Activated T-cell treated with anti-CD3 and anti-CD28 coated beads for 24 hours (primary cell): ENCODE results near the gene XPNPEP2.

ENCODE experiments used
- DNase-seq: peaks from one replicate; pipeline ENCODE4 v3.0.0-alpha.2; 2020; ENCODE audit warnings: low read depth

Gene XPNPEP2, protein sequence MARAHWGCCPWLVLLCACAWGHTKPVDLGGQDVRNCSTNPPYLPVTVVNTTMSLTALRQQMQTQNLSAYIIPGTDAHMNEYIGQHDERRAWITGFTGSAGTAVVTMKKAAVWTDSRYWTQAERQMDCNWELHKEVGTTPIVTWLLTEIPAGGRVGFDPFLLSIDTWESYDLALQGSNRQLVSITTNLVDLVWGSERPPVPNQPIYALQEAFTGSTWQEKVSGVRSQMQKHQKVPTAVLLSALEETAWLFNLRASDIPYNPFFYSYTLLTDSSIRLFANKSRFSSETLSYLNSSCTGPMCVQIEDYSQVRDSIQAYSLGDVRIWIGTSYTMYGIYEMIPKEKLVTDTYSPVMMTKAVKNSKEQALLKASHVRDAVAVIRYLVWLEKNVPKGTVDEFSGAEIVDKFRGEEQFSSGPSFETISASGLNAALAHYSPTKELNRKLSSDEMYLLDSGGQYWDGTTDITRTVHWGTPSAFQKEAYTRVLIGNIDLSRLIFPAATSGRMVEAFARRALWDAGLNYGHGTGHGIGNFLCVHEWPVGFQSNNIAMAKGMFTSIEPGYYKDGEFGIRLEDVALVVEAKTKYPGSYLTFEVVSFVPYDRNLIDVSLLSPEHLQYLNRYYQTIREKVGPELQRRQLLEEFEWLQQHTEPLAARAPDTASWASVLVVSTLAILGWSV

DNA sequence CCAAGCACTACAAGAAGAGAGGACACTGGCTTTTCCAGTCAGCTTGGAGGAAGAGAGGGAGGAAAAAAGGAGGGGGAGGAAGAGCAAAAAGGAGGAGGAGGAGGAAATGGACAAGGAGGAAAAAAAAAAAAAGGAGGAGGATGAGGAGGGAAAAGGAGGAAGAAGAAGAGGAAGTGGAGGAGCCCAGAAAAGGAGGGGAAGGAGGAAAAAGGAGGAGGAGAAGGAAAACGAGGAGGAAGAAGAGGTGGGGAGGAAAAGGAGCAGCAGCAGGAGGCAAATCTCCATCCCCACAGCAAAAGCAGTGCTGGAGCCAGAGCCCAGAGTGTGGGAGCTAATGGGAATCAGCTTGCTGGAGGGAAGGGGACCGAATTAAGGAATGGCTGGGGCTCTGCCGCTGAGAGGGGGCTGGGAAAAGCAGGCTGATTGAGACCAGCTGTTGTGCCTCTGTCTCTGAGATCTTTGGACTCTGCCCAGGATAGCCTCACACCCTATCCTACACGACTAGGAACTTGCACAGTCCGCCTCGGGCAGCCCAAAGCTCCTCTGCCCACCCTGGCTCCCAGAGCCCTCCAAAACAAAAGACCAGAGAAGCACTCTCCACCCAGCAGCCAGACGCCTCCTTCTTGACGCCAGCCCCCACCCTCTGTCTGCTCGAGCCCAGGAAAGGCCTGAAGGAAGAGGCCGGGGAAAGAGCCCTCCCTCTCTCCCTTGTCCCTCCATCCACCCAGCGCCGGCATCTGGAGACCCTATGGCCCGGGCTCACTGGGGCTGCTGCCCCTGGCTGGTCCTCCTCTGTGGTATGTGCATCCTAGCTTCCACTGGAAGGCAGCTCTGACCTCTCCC is at the start of gene XPNPEP2:
TSS of gene XPNPEP2 (plus strand) at position 514 of the 843 bp plus-strand sequence. CDS start at position 749, 235 bp downstream.
- DNase-seq = no peak

DNA sequence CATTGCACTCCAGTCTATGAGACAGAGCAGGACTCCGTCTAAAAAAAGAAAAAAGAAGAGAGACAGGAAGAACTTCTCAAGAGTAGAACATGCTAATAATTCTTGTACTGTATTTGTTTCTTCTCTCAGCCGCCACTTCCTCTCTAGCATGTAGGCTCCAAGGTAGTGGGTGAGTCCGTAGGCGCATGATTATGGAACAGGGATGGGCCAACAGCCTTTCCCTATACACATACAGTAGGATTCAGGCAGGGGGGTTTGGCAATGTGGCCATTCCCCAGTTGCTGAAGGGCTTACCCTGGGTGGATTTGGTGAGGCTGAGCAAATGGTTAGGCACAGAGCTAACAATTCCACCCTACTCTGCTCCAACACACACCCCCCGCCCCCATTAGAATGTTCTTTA is 49.0 kb upstream of the XPNPEP2 start:
- DNase-seq = no peak

DNA sequence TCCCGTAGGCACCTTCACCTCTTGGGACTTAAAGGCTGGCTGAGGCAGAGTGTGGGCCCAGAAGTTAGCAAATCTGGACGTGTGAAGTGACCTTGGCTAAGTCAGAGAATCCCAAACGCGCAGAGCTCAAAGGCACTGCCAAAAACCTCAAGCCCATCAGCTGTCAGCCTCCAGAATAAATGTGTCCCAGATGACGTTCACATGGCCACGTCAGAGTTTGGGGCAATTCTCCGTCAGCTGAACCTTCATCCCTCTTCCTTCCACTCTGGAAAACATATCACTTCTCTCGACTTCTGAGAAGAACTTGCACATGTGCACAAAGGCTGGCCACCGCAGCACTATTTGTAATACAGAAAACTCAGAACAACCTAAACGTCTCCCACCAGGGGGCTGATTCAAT is 48.3 kb upstream of the XPNPEP2 start:
- DNase-seq = no peak

DNA sequence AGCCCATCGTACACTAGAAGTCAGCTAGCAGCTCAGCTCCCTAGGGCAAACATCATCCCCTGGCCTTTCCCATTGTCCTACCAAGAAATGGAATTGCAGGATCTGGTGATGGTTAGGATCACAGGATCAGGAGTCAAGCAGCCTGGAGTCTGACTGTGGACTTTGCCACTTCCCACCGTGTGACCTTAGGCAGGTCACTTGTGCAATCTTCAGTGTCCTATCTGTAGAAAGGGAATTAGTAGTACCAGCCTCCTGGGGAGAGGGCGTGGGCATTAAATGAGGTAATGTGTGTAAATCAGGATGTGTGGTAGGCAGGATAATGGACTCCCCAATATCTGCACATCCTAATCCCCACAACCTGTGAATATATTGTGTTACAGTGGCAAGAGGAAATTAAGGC is 45.4 kb upstream of the XPNPEP2 start:
- DNase-seq = no peak

DNA sequence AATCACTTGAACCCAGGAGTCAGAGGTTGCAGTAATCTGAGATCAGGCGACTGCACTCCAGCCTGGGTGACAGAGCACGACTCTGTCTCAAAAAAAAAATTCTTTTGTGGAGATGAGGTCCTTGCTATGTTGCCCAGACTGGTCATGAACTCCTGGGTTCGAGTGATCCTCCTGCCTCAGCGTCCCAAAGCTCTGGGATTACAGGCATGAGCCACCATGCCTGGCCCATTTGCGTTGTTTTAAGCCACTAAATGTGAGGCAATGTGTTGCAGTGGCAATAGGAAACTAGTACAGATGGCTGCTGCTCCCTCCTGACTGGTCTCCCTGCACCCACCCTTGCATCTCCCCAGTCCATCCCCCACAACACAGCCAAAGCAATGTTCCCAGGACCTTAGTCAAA is 44.0 kb upstream of the XPNPEP2 start:
- DNase-seq = no peak

DNA sequence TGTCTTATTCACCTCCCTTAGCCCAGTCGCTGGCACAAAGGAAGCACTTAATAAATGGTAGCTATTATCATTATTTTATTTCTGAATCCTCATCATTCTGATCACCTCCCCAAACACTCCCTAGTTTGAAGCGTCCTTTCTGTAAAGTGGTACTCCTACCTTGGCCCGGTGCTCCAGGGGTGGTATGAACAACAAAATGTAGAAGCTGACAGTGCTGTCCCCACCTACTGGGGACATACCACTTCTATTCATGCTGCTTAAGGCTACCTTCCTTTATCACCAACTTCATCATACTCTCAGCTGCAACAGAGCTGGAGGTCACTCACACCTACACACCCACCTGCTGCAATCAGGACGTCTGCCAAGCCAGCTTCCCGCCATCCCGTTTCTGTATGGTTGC is 43.2 kb upstream of the XPNPEP2 start:
- no peak for DNase-seq

DNA sequence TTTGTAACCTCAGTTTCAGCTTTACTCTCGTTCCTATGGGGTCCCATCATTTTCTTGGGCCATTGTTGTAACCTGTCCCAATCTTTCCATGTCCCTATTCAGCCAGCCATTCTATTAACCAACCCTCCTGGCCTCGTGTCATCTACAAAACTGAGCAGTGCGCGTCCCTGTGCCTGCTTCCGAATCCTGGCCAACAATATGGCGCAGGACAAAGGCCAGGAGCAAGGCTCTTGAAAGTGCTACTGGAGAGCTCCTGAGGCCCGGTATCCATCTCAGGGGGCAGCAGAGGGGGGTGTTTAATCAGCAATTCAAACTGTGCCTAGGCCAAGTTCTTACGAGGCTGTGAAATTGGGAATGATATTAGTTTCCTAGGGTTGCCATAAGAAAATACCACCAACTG is 42.8 kb upstream of the XPNPEP2 start:
- DNase-seq = no peak

DNA sequence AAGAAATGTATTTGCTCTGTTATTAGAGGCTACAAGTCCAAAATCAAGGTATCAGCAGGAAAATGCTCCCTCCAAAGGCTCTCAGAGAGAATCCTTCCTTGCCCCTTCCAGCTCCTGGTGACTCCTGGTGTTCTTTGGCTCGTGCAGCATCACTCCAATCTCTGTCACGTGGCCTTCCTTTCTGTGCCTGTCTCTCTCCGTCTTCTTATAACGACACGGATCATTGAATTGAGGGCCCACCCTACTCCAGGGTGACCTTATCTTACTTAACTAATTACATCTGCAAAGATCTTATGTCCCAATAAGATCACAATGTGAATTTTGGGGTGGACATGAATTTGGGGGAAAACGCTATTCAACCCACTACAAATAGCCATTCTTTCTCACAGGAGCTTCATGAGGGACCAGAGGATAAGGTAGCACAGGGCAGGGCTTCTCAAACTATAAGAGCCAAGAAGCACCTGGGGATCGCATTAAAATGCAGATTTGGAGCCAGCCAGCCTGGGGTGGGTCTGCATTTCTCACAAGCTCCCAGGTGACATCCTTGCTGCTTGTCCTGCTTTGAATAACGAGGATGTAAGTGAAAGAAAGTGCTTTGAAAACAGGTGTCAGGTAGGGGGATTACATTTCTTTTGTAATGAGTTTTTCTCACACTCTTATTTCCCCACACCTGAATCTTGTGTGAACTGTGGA is 42.2 kb upstream of the XPNPEP2 start:
- no peak for DNase-seq

DNA sequence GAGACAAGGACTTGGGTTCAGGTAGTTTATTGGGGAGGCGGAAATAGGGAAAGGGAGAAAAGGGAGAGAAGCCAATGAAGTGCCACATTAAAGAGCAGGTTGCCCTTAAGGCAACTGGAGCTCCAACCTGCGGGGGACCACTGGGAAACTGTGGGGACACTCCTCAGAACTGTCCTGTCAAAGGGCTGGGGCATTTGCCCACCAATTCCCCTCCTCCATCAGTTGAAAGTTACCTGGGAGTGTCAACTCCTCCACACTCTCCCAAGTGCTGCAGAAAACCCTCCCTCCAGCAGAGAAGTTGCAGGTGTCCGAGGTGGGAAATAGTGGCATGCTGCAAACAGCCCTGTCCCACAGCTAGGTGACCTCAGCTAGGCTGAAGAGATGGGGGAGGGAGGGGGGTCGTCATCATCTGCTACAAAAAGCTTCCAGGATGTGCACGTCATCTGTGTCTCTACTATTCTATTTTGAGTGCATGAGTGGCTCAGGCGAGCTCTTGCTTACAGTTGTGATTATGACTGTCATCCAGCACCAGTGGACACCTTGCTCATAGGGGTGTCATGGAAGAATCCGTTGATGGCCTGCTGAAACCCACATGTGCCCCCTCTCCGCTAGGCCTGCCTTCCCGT is 41.5 kb upstream of the XPNPEP2 start:
- DNase-seq = no peak

DNA sequence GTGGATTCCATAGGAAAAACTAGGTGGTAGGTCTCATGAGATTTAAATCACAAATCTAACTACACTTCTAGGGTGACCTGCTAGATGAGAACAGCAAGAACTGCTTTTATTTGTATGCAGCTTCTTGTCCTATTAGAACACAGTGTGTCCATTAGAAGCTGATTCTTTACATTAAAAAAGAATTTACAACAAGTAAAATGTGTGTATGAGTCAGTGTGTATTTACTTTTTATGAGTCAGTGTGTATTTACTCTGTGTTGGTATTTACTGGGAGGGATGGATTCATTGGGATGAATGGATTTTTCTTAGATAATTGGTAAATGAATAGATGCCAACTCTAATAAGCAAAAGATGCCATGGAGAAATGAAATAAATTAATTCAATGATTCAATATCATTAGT is 40.6 kb upstream of the XPNPEP2 start:
- no peak for DNase-seq

DNA sequence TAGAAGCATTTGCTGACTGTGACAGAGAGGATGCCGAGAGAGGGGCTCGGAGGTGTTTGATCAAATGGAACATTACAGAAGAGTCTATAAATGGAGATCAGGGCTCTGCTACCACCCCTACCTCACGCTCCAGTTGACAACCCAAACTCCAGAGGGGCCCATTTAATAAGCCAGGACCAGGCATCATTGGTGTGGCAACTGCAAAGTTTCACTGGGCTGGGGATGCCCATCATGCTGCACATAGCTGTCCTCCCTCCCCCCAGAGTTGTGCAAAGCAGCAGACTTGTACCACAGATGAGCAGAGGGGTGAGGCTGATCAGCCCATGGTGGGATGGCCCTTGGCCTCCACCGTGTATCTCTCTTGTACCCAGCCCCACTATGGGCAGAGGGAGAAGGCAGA is 38.2 kb upstream of the XPNPEP2 start:
- no peak for DNase-seq

DNA sequence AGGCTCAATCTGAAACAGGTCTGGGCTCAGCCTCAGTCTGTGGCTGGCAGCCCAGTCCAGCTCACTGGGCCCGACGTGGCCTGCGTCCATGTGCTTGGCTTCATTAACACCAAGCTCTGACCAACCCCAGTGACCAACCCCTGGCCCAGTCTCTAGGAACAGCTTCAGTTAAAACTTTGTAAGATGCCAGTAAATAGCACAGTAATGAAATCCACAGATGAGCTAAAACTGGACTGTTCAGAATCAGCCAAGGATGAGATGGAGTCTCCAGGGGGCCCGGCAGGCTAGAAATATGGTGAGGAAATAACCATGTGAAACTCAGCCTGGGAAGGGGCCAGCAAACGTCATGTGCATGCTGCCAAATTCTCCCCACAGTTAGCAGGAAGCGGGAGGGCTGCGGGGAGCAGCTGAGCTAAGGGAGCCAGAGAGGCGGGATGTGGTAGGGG is 37.1 kb upstream of the XPNPEP2 start:
- DNase-seq = no peak

DNA sequence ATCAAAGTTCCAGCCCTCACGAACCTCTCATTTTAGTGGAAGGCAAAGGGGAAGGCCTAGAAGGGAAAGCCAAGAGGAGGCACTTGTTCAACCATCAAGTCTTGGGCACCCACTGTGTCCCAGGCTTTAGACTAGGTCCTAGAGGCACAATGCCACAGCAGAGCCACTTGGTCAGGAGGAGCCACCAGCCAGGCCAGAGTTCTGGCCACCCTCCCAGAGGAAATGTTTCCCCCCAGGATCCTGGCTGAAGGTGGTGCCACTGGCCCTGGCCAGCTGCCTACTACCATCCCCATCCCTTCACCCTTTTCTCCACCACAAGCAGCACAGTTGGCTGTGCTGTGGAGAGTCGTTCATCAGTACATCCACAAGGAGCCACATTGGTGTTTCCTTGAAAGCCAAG is 34.3 kb upstream of the XPNPEP2 start:
- DNase-seq = no peak

DNA sequence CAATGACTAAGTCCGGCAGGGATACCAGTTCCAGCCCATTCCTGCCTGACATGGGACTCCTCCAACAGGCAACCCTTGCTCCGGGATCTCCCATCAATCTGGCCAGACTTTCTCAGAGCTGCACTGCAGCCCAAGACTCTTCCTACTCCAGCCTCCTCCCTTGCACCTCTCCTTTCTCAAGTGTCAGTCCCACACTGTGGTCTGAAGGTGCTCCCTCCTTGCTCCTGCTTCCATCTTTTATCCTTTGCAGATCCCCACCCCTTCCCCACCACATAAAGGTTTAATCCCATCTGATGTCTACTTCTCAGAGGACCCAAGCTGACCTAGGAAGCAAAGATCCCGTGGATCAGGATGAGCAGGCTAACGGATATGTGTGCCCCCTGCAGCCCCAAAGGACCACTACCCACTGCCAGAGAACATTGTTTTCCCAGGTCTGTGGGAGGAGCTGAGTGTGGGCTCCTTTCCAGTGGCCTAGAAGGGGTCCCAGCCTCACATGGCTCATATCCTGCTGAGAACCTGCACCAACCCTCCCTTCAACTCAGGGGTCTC is 33.3 kb upstream of the XPNPEP2 start:
- DNase-seq = no peak

DNA sequence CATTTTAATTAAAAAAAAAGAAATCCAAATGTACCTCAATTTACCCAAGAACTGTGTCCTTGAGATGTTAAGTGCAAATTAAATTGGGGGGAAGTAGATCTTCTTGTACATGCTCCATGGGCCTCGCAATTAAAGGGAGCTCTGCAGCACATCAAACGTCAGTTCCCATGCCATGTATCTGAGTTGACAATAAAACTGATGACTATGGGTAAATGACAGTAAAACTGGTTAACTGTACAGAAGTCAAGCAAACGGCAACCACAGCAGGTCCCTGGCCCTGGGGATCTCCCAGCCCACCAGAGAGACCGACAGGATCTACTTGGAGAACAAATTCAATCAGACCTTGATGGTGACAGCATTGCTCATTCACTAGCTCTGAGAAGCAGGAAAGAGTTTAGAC is 32.8 kb upstream of the XPNPEP2 start:
- no peak for DNase-seq

DNA sequence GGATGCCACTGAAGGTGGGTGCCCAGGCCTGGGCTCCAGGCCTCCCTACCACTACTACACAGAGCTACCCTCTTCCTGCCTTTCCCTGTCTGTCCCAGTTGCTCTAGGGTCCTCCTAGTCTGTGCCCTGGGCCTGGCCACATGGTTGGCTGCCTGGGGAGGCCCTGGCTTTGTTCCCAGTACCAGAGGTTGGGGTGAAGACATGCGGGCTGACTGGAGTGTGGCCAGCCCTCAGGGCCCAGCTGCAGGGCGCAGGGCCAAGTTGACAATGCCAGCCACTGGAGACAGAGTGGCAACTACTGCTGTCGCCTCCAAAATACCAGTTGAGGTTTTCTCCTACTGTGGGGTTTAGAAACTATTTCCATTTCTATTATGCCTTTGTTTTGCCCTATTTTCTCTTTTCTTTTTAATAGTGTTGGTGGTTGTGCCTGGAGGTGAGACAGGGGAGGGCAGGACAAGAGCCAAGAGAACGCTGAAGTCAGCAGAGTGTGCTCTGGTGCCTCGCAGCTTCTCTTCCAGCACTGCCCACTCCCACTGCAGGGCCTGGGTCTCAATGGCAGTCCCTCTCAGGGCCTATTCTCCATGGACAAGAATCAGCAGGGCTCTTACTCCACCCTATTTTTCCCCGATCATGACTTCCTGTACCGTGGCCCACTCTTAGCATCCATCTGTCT is 32.2 kb upstream of the XPNPEP2 start:
- no peak for DNase-seq

DNA sequence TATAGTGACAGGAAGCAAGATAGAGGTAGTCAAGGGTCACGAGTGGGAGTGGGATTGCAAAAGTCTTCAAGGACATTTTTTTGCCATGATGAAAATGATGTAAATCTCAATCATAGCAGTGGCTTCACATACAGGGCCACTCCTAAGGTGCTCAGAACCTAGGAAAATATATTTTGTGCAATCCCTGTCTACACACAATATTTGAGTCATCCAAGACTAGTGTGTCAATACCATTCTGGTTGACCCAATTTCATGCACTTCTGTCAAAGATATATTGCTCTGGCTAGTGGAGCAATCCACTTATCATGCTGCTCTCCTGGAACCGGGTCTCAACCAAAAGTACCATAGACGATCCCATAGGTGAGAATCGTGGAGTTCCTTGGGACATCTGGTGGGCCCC is 24.2 kb upstream of the XPNPEP2 start:
- DNase-seq = no peak

DNA sequence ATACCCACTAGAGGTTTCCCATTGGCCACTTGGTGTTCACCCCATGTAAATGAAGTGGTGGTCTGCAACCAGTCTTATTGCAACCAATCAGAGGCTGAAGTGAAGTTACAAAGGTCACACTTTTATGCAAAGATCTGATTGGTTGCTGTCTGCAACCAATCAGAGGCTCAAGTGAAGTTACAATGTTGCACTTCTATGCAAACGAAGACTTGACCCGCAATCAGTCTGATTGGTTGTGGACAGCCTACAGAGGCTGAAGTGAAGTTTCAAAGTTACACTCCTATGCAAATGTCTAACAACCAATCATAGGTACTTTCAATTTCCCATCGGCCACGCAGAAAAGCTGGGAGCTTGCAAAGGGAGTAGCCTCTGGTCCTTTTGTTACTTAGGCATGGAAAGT is 22.3 kb upstream of the XPNPEP2 start:
- DNase-seq = no peak

DNA sequence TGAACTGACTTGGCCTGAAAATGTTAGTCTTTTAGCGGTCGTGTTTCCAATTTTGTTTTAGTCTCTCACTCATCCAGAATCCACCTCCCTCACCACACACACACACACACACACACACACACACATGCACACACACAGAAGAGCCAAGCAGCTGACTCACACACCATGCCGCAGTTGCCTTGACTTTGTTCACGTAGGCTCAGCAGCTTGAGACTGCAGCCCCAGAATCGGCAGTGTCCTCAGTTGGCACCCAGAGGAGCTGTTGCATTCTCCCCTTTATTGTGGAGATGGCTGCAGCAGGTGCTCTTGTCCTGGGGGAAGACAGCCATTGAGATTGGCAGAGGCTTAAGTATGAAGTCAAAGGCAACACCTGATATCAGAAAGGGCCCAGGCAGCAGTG is 20.9 kb upstream of the XPNPEP2 start:
- no peak for DNase-seq

DNA sequence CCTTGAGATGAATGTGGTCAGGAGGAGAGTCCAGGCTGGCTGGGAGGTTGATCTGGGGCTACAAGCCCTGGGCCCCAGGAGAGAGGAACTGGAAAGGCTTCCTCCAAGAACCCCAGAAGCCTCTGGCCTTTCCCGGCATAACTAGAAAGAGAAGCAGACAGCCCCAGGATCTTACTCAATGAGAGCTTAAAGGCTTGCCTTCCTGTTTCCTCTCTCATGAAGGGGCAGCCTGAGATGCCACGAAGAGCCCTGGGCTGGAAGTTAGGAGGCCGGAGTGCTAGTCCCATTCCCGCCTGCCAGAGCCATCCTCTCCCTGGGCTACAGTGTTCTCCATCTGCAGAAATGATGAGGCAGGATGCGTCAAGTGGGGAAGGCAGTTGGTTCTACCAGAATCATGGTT is 20.1 kb upstream of the XPNPEP2 start:
- no peak for DNase-seq

DNA sequence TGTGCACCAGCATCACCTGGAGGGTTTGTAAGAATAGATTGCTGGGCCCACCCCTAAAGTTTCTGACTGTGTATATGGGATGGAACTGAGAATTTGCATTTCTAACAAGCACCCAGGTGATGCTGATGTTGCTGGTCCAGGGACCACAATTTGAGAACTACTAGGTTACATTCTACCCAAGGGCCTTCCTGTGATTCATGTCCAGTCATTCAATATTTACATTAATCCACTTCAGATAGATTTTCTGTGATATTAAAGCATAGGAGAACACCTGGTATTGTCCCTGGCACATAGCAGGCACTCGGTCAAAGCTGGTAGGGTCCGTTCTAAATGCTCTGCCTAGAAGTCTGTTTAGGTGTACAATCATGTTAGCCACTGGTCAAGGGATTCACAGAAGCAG is 19.5 kb upstream of the XPNPEP2 start:
- no peak for DNase-seq
